Hindlimb muscle (tissue), 1 donor: Measurements from ENCODE around the gene SPECC1L. TPM values are rescaled to one million over a fixed set of nuclear protein-coding genes. Genes with fewer than 3 reads are reported as not detected.
A peak's percentile ranks its signal among the peaks of the same experiment; 100 is the strongest.
"Not testable (repeated sequence)": the region's sequence is repeated elsewhere in the genome, so short reads cannot be mapped to it uniquely, and the experiment has no call there.

Source experiments
- DNase-seq: peaks from one replicate; pipeline ENCODE4 v3.0.0-alpha.2; 2013
- polyA plus RNA-seq: library from polyadenylated mRNA; unstranded; fragments of 120-200 nt; gene quantifications from one replicate; pipeline ENCODE4 v1.2.1, GENCODE V29; 2013; ENCODE audit not compliant: insufficient read length

The SPECC1L gene
- polyA plus RNA-seq, 1 donor = 24.1 TPM

DNA sequence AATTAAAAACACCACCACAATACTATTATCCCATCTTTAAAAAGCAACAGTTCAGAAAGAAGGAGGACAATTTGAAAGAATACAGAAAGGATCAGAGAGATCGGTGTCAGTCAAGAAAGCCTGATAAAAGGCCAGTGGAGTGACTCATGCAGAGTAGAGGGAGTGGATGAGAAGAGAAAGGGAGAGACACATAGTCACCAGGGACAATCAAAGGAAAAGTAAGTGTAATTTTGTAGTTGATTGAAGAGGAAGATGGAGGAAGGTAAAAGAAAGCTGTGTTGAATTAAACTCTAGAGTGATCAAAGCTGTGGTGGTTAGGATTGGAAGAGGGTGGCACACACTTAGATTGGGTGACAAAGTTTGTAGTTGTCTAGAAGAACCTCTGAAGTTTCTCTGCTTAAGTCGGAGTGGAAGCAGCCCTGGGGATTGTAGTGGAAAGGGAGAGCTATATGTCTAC, 14.1 kb downstream of the SPECC1L start:
- no peak for DNase-seq

DNA sequence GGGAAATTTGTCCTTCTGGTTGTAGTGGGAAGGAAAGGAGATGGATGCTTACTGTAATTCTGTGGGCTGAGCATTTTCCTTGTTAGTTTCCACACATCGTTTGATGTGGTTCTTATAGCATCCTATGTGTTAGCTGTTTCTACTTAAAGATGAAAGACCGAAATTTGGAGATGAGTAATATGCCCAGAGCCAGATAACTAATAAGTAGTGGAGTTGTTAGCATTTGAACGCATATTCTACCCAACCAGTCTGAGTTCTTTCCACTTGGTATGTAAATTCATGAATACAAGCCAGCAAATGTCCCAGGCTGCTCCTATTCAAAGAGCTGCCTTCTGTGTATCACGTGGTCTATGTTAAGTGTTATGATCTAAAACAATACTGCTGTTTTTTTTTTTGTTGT, 14.6 kb downstream of the SPECC1L start:
- DNase-seq = no peak

DNA sequence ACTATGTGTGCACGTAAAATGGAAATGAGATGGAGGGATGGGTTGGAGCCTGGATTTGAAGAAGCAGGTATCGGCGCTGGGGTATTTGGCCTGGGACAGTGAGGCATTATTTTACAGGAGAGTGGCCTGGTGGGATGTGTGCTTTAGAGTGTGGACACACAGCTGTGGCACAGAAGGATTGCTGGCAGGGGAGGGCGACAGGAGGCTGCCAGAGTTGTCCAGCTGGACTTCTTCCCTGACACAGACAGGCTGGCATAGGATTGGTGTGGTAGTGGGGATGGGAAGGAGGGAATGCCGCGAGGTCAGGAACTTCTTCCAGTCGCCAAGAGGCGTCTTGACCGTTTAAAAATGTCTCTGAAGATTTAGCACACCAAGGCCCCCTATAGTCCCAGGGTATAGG, 16.6 kb downstream of the SPECC1L start:
- DNase-seq = not testable (repeated sequence)

DNA sequence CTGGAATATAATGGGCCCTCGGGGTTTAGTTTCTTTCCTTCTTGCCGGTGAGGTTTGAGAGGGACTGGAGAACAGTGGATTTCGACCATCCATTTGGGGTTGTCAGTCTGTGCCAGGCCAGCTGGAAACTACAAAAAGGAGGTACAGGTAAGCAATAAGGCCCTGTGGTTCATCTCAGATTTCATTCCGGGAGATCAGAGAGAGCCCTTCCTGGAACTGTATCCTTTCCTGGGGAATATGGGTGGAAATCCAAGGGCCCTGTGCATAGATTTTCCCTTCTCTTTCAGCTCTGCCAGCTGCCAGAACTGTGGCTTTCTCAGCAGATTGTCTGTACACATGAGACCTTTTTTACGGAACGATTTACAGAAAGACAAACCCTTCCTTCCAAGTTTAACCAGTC, 17.2 kb downstream of the SPECC1L start:
- DNase-seq = not testable (repeated sequence)

DNA sequence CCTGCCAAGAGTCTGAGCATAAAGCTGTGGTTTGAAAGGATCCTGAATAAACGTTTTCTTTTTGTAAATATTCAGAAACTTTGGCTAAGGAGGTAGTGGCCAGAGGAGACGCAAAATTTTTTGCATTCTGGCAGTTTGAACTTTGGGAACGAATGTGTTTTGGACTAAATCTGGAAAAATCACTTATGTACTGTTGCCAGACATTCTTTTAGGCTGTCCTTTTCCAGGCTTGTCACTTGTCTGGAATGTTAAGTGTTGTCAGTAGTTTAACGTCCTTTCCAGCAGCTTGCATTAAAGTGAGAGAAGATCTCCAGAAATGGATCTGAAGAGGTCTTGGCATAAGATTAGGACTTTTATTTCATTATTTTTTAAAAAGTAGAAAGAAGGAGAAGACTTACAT, 18.5 kb downstream of the SPECC1L start:
- DNase-seq = peak; percentile 77

DNA sequence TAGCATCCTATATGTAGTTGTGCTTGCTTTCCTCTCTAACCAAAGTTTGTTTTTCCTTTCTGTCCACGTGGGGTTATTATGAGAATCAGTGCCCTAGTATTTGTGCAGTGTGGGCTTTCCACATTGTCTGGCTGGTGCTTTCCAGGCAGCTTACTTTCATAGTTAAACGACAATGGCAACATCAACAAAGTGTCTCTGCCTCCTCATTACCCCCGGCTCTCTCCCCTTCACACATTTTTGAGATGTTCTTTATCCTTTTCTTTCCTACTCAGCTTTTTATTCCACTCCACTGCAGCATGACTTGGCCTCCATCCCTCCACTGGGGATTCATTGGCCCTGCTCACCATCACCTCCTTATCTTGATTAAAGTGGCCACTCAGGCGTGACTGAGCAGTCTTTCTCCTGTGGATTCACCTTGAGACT, 19.1 kb downstream of the SPECC1L start:
- DNase-seq = peak; percentile 29

DNA sequence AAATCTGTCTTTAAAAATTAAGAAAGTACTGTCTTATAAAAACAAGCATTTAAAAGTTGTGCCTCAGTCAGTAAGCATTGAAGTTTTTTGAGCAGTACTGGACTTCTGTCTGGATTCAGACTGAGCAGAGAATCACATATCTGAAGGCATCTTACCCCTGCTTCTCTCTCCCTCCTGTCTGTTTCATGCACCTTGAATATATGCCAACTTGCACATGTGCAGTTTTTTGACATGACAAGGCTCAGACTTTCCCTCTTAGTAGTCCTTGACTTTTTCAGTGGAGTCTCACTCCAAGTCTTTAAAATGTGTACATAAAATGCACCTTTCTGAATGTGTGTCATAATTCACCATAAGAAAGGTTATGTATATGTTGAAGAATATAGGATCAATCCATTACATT, 19.8 kb downstream of the SPECC1L start:
- DNase-seq = no peak

DNA sequence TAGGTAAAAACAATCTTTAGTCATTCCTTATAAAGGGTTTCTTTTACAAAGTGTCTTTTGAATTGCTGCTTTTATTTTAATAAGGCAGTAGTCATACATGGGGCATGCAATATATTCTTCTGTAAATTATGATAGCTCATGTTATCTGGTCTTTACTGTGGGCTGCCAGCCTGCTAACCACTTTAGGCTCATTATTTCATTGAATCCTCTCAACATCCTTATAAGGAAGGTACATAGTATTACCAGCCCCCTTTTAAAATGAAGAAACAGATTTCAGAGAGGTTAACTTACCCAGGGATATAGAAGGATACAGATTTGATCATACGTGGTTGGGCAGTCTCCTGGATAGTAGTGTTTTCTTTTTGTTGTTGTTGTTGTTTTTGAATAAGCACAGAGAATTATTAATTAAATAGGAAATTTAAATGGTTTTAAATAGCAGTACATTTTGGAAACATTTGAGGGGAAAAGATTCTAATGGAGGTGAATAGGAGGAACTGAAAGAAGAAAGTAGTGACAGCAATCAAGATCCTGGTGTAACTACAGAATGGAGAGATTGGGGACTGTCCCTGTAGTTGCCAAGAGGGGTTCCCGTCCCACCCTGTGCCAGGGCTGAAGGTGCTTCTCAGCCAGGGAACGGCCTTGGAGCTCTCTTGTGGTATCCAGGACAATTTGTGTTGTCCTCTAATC, 21.0 kb downstream of the SPECC1L start:
- DNase-seq = no peak

DNA sequence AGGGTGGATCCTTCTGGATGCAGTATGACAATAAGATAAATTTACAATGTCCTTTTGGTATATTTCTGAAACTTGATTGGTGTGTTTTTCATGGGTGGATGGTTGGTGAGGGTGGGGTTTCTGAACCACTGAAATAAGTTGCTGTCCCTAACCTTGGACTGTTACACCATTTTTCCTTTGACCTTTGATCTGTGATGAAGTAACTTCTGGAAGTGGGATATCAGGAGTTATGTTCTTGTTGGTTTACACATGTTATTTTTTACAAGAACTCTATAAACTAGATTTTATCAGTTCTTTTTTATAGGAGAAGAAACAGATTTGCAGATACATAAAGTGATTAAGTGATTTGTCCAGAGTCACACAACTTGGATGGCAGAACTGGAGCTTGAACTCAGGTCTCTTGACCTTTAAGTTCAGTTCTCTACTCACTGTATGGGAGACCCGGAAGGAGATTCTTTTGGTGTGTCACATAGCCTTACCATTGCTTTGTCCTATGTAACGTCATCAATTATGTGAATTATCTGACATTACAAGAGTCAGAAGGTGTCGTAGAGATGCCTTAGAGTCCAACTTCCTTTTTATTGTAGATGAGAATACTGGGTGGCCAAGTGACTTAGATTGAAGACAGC, 21.7 kb downstream of the SPECC1L start:
- not testable (repeated sequence) for DNase-seq

DNA sequence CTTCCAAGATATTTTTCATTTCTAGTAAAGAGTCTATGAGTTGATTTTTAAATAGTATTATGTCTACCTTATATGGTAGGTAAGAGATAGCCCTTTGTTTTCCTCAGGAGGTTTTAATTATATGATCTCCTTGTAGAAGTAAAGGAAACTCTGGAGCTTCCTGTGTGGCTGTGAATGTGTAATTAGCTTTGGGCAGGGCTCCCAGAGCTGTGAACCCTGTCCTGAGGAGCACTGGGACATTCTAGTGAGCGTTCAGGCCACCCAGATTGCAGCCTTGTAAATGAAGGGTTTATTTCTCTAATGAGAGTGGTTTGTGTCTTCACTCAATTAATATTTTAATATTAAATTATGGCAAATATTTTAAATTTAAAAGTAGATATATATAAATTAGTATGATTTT, 24.3 kb downstream of the SPECC1L start:
- not testable (repeated sequence) for DNase-seq

DNA sequence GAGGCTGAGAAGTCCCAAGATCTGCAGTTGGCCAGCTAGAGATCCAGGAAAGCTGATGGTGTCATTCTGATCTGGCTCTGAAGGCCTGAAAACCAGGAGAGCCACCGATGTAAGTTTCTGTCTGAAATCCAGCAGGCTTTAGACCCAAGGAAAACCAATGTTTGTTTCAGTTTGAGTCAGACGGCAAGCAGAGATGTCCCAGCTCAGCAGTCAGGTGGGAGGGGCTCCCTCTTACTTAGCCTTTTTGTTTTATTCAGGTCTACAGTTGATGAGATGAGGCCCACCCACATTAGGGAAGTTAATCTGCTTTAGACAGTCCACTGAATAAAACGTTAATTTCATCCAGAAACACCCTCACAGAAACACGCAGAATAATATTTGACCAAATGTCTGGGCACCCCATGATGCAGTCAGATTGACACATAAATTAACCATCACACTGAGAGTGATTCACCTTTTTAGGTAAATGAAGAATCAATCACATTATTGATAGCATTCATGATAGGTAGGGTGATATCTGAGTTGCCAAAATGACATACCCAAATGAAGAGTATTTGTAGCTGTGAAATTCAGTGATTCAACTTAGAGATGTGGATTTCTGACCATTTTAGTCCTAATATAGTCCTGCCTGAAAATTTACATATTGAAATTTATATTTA, 28.0 kb downstream of the SPECC1L start:
- not testable (repeated sequence) for DNase-seq

DNA sequence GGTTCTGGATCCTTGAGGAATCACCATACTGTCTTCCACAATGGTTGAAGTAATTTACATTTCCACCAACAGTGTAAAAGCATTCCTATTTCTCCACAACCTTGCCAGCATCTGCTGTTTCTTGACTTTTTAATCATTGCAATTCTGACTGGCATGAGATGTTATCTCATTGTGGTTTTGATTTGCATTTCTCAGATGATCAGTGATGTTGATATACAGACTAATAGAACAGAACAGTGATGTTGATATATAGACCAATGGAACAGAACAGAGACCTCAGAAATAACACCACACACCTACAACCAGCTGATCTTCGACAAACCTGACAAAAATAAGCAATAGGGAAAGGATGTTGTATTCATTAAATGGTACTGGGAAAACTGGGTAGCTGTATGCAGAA, 29.9 kb downstream of the SPECC1L start:
- DNase-seq = not testable (repeated sequence)

DNA sequence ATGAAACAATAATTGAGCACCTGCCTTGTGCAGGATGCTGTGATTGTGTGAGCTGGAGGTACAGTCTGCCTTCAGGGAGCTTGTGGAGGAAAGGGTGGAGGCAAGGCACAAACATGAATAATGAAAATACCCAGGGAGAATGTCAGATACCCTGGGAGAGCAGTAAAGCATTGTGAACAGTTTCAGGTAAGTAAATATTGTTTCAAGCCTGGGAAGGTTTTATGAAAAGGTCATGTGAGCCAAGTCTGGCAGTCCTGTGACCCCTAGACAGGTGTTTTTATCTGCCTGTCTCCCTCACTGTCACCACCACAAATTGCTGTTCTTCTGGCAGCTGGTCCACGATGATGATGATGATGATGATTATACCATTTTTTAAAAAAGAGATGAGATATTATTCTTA, 32.0 kb downstream of the SPECC1L start:
- DNase-seq = no peak

DNA sequence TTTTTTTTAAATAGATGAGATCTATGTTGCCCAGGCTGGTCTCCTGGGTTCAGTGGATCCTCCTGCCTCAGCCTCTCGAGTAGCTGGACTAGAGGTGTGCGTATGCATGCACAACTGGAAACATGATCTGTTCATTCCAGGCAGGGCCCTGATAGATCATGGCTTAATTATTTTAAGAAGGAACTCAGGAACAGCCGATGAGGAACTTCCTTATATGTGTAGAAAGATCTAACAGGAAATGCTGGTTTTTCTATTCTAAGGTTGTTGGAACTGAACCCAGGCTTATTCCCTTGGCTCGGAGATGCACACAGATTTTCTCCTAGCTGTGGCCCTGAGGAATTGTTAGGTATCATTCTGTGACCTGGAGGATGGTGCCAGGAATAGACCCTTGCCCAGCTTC, 32.4 kb downstream of the SPECC1L start:
- DNase-seq = peak; percentile 19

DNA sequence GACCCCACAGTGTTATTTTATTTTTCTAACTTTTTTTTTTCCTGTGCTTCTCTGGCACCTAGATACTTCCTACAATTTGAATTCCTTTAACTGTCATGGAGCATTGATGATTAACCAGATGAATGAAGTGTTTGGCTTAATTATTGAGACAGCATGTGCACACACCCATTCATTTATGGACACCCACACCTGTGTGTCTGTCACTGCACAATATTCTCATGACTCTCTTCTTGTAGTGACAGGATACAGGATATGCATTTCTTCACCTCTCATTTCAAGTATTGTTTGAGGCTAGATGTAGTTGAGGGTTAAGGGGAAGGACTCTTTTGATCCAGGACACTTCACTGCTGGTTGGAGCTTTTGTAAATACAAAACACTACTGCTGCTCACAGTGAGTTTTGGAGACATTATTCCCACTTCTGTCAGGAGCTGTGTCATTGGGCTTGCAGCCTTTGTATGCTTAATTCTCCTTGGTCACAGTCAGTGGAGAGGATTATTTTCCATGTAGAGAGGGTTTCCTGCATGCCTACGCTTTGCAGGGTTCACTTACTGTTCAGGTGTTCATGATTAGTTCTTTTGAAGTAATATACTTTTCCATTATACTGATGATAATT, 33.5 kb downstream of the SPECC1L start:
- no peak for DNase-seq

DNA sequence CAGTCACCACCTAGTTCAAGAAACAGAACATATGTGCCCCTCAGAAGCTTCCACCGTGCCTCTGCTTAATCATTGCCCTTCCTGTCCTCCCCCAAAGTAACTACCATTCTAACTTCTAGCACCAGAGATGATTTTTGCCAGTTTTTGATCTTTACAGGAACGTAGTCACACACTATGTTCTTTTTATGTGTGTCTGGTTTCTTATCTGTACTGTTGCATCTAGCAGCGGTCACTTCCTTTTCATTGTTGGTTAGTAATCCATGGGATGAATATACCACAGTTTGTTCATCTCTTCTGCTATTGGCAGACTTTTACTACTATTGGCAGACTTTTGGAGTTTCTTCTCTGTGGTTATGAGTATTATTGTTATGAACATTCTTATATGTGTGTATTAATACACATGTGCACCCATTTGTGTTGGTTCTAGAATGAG, 34.6 kb downstream of the SPECC1L start:
- no peak for DNase-seq

DNA sequence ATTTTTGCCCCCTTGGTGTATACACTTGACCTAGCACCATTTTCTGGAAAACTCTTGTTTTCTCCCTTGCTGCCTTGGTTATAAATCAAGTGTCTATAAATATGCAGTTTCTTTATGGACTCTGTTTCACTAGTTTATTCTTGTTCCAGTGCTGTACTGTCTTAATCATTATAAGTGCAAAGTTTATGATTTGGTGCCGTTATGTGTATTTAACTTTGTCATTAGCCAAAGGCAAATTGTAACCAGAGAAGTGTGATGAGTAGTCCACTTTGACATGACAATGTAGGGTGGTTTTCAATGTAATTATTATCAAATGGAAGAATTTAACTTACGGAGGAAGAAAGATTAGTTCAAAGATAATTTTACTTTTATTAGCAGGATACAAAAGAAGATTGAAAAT, 40.3 kb downstream of the SPECC1L start:
- no peak for DNase-seq

DNA sequence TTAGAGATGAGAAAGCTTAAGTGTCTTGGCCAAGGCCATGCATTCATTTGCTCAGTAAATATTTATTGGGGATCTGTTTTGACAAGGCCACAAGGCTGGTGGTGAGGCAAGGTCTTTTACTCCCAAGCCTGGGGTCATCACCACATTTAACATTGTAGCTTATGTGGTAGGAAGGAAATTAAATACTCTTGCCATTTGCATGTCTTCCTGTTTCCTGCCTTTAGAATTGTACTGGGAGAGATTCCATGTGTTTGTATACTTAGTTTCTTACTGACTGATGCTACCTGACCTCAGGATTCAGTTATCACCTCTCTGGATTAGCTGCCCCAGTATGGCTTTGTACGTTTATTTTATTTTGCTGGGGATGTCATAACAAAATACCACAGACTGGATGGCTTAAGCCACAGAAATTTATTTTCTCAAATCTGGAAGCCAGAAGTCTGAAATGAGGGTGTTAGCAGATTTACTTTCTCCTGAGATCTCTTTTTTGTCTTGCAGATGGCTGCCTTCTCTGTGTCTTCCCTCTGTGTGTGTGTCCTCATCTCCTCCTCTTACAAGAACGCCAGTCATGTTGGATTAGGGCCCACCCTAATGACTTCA, 44.8 kb downstream of the SPECC1L start:
- no peak for DNase-seq

DNA sequence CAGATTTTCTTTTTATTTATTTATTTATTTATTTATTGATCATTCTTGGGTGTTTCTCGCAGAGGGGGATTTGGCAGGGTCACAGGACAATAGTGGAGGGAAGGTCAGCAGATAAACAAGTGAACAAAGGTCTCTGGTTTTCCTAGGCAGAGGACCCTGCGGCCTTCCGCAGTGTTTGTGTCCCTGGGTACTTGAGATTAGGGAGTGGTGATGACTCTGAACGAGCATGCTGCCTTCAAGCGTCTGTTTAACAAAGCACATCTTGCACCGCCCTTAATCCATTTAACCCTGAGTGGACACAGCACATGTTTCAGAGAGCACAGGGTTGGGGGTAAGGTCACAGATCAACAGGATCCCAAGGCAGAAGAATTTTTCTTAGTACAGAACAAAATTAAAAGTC, 45.6 kb downstream of the SPECC1L start:
- not testable (repeated sequence) for DNase-seq

DNA sequence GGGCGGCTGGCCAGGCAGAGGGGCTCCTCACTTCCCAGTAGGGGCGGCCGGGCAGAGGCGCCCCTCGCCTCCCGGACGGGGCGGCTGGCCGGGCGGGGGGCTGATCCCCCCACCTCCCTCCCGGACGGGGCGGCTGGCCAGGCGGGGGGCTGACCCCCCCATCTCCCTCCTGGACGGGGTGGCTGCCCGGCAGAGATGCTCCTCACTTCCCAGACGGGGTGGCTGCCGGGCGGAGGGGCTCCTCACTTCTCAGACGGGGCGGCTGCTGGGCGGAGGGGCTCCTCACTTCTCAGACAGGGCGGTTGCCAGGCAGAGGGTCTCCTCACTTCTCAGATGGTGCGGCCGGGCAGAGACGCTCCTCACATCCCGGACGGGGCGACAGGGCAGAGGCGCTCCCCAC, 46.9 kb downstream of the SPECC1L start:
- not testable (repeated sequence) for DNase-seq

DNA sequence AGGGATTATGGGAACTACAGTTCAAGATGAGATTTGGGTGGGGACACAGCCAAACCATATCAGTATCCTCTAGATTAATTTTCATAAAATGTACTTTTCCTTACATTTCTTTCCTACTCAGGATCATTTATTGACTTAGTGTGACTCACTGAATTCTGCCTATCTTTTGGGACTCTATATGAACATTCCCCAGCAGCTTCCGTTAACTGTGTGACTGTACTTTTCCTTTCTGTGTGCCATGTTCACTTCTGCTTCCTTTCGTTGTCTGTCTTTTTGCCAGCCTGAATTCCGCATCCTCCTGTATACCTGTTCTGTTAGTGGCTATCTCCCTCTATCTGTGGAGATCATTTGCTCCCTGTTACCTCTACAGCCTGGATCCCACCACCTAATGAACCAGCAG, 48.8 kb downstream of the SPECC1L start:
- no peak for DNase-seq

DNA sequence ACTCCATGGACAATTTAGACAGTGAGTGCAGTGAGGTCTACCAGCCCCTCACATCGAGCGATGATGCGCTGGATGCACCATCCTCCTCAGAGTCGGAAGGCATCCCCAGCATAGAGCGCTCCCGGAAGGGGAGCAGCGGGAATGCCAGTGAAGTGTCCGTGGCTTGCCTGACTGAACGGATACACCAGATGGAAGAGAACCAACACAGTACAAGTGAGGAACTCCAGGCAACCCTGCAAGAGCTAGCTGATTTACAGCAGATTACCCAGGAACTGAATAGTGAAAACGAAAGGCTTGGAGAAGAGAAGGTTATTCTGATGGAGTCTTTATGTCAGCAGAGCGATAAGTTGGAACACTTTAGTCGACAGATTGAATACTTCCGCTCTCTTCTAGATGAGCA, 51.4 kb downstream of the SPECC1L start:
- DNase-seq = no peak

DNA sequence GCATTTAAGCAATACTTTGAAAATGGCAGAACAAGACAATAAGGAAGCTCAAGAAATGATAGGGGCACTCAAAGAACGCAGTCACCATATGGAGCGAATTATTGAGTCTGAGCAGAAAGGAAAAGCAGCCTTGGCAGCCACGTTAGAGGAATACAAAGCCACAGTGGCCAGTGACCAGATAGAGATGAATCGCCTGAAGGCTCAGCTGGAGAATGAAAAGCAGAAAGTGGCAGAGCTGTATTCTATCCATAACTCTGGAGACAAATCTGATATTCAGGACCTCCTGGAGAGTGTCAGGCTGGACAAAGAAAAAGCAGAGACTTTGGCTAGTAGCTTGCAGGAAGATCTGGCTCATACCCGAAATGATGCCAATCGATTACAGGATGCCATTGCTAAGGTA, 51.9 kb downstream of the SPECC1L start:
- DNase-seq = no peak
